Testis (tissue), 2 donors: Measurements from ENCODE around the gene PTGFRN.

ENCODE experiments used
- CTCF ChIP-seq, 3 experiments: fragments of 450-650 bp in 2 of 3; fragments of 200-600 bp in 1 of 3; sonication (generic) in 1 of 3; IDR thresholded peaks; one replicate each; pipeline ENCODE4 v1.5.1; 2016 to 2019; ENCODE audit warnings: antibody characterized with exemption in 3 of 3, mild to moderate bottlenecking in 2 of 3, moderate library complexity in 1 of 3
- POLR2A ChIP-seq: fragments of 450-650 bp; IDR thresholded peaks from one replicate; pipeline ENCODE4 v1.6.1; 2017; ENCODE audit warnings: antibody characterized with exemption, mild to moderate bottlenecking, moderate library complexity

DNA sequence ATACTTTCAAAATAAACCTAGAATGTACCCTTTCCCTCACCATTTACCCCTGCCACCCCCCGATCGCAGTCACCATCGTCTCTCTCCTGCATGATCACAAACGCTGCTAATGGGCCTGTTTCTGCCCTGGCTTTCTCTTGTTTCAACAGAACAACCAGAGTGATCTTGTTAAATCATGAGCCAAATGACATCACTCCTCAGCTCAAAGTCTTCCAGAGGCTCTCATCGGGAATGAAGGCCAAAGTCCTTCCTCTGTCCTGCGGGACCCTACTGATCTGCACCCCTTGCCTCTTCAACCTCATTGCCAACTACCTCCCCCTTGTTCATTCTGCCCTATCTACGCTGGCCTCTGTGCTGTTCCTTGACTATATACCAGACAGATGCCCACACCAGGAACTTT, 39.4 kb upstream of the PTGFRN start:
- no peak for TF ChIP-seq POLR2A
- TF ChIP-seq CTCF (IDR thresholded peaks at IDR 0.05), result no peak
